HG02678 (cell line): ENCODE data around the gene SDHA.
"Not testable (repeated sequence)": the region's sequence is repeated elsewhere in the genome, so short reads cannot be mapped to it uniquely, and the experiment has no call there.

Source experiments
- ATAC-seq: cut with Tn5 transposase; IDR thresholded peaks from one replicate; pipeline ENCODE4 v1.9.1; 2021; ENCODE audit warnings: mild to moderate bottlenecking, moderate library complexity; ENCODE audit not compliant: unreplicated experiment

The SDHA gene

DNA sequence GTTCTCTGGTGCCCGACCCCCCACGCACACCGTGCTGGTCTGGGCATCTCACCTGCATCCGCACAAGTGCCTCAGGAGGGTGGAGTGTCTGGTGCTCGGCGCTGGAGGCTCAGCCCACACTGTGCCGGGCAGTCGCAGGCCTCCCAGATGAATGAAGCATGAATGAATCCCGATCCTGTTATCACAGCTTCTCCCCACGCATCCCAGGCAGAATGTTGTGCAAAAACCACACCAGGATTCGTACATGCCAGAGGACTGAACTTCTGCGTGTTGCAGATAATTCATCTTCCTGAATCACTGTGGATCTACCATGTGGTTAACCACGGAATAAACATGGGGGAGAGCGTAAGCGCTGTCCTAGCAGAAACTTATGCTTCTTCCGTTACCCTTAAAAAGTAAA, 78.8 kb downstream of the SDHA start:
- not testable (repeated sequence) for ATAC-seq

GRCh38 chr5:297448-297847, 79.3 kb downstream of the SDHA start:
- not testable (repeated sequence) for ATAC-seq

DNA sequence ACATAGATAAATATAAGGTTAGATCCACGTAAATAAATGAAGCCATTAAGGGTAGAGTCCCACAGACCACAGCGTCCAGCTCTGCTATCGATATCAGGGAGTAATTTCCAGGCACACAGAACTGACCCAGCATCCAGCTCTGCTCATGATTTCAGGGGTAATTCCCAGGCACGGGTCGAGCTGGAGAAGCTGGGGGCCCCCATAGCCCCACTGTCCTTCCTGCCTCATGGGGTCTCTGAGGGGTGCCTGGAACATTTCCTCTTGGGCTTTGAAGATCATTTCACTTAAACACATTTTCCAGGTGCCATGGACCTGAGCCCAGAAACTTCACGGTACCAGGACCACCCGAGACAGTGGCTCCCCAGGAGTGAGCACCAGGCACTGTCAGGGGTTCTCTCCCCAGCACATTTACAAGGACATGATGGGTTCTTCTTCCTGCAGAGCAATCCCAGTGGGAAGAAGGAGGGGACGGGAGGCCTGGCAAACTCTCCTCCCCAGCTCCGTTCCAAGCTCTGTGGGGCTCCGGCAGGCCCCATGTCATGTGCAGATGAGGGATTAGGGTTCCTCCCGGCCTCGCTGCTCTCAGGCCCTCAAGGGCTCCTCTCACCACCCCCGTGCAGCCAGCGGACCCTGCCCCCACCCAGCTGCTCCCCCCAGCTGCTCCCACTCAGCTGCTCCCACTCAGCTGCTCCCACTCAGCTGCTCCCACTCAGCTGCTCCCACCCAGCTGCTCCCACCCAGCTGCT, 80.0 kb downstream of the SDHA start:
- not testable (repeated sequence) for ATAC-seq

GRCh38 chr5:298737-299125, 80.6 kb downstream of the SDHA start:
- no peak for ATAC-seq

DNA sequence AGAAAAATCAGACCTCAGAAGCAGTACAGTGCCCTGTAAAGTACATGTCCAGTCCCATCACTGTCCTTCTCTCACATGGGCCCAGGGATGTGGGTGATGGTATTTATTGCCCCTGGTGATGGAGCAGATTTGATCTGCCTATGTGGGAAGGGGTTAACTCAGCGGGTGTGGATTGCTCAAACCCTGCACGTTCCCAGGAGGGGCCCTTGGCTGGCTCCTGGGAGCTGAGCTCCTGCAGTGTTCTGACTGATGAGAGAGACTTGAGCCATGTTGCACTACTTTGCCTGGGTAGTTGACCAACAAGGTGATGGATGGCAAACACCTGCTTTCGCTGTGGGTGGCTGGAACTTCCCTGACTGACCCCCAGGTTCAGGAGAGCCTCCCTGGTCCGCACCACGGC, 81.8 kb downstream of the SDHA start:
- not testable (repeated sequence) for ATAC-seq

- ATAC-seq = not testable (repeated sequence)
Observed at GRCh38 chr5:300691-301435, 82.7 kb downstream of the SDHA start.

GRCh38 chr5:302416-302815, 84.3 kb downstream of the SDHA start:
- not testable (repeated sequence) for ATAC-seq

GRCh38 chr5:302966-303365, 84.8 kb downstream of the SDHA start:
- no peak for ATAC-seq

DNA sequence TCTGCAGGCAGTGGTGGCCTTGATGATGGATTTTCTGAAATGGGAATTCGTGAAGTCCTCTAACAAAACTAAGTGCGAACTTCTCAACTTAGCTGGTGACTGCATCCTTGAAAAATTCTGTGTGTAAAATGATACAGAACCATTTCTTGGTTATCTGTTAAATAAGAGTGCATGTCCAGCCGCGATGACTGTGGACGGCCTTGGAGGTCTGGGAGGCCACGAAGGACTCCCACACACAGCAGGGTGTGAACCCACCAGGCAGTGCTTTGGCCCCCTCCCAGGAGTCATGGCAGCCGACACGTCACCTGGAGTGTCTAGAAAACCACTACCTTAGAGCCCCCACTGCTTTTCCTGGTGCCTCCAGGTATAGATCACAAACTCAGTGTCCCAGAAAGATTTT, 85.6 kb downstream of the SDHA start:
- not testable (repeated sequence) for ATAC-seq

GRCh38 chr5:305050-305449, 86.9 kb downstream of the SDHA start:
- ATAC-seq = no peak

GRCh38 chr5:305459-305858, 87.3 kb downstream of the SDHA start:
- ATAC-seq = no peak

- ATAC-seq = no peak
Observed at GRCh38 chr5:306011-306805, 88.1 kb downstream of the SDHA start.
